Activated effector memory CD4-positive, alpha-beta T cell treated with anti-CD3 and anti-CD28 coated beads, Interleukin-2, amount 50 U/mL, for 16 hours (primary cell): ENCODE results near the gene CGB3.
"Not testable (repeated sequence)": the region's sequence is repeated elsewhere in the genome, so short reads cannot be mapped to it uniquely, and the experiment has no call there.

Experiments used
- DNase-seq: peaks from one replicate; pipeline ENCODE4 v3.0.0-alpha.2; 2020

CGB3 gene

GRCh38 chr19:49042177-49042576, 18.0 kb upstream of the CGB3 start:
- DNase-seq: no peak

- not testable (repeated sequence) for DNase-seq
These were observed 15.6 kb upstream of the CGB3 start for GRCh38 chr19:49039736-49040135.

- not testable (repeated sequence) for DNase-seq
These were observed 14.6 kb upstream of the CGB3 start for GRCh38 chr19:49038557-49039276.

GRCh38 chr19:49038111-49038510, 14.0 kb upstream of the CGB3 start:
- not testable (repeated sequence) for DNase-seq

GRCh38 chr19:49036815-49037214, 12.7 kb upstream of the CGB3 start, which contains the start of gene CGB1:
TSS of gene CGB1 (minus strand) at chr19:49036895. CDS start at chr19:49036711, 184 bp downstream.
- peak; percentile 72 for DNase-seq

- peak; percentile 80 for DNase-seq
These were observed 7.6 kb upstream of the CGB3 start, which contains the start of gene CGB2 for GRCh38 chr19:49031642-49032301. TSS of gene CGB2 (plus strand) at chr19:49031890. CDS start at chr19:49032096, 206 bp downstream.

- not testable (repeated sequence) for DNase-seq
These were observed 6.2 kb upstream of the CGB3 start for GRCh38 chr19:49030323-49030722.

- DNase-seq: not testable (repeated sequence)
These were observed 5.6 kb upstream of the CGB3 start for GRCh38 chr19:49029749-49030148.

GRCh38 chr19:49028686-49029085, 4.6 kb upstream of the CGB3 start:
- DNase-seq: not testable (repeated sequence)

- not testable (repeated sequence) for DNase-seq
These were observed 1.5 kb upstream of the CGB3 start for GRCh38 chr19:49025599-49025998.

GRCh38 chr19:49025088-49025487, 955 bp upstream of the CGB3 start:
- DNase-seq: not testable (repeated sequence)

GRCh38 chr19:49022116-49022515, 2.0 kb downstream of the CGB3 start:
- DNase-seq: no peak

GRCh38 chr19:49020931-49021895, 2.9 kb downstream of the CGB3 start:
- DNase-seq: no peak

- DNase-seq: no peak
These were observed 3.8 kb downstream of the CGB3 start for GRCh38 chr19:49020342-49020741.

- peak; percentile 88 for DNase-seq
These were observed 4.7 kb downstream of the CGB3 start for GRCh38 chr19:49019242-49019932.

GRCh38 chr19:49018388-49019241, 5.5 kb downstream of the CGB3 start:
- DNase-seq: peak; percentile 66

GRCh38 chr19:49017666-49018351, 6.3 kb downstream of the CGB3 start:
- peak; percentile 88 for DNase-seq

GRCh38 chr19:49017041-49017665, 7.0 kb downstream of the CGB3 start, which contains the start of gene LHB:
TSS of gene LHB (minus strand) at chr19:49017091. CDS start at chr19:49017081, 10 bp downstream.
- DNase-seq: no peak

GRCh38 chr19:49016067-49016839, 7.9 kb downstream of the CGB3 start:
- DNase-seq: no peak
